Measurements from ENCODE around the gene KDM3A.

The KDM3A gene

GRCh38 chr2:86523491-86523890 lies 82.3 kb downstream of the KDM3A start:
- no peak for DNase-seq

- no peak for DNase-seq
Measured at GRCh38 chr2:86525421-86526340, 84.5 kb downstream of the KDM3A start.

- no peak for DNase-seq
Measured at GRCh38 chr2:86533589-86533988, 92.4 kb downstream of the KDM3A start.

GRCh38 chr2:86541334-86541733 lies 100.2 kb downstream of the KDM3A start:
- DNase-seq, result no peak
